Measurements from ENCODE around the gene LTB.
A peak's percentile ranks its signal among the peaks of the same experiment; 100 is the strongest.

LTB gene

GRCh38 chr6:31580438-31580740 lies 1.8 kb downstream of the LTB start:
- no peak for DNase-seq (ENCODE audit: extremely low read depth, low read depth)
- H3K4me3 ChIP-seq (replicated peaks; ENCODE audit: low read depth, low read length) = peak overlapping the region; percentile 64

DNA sequence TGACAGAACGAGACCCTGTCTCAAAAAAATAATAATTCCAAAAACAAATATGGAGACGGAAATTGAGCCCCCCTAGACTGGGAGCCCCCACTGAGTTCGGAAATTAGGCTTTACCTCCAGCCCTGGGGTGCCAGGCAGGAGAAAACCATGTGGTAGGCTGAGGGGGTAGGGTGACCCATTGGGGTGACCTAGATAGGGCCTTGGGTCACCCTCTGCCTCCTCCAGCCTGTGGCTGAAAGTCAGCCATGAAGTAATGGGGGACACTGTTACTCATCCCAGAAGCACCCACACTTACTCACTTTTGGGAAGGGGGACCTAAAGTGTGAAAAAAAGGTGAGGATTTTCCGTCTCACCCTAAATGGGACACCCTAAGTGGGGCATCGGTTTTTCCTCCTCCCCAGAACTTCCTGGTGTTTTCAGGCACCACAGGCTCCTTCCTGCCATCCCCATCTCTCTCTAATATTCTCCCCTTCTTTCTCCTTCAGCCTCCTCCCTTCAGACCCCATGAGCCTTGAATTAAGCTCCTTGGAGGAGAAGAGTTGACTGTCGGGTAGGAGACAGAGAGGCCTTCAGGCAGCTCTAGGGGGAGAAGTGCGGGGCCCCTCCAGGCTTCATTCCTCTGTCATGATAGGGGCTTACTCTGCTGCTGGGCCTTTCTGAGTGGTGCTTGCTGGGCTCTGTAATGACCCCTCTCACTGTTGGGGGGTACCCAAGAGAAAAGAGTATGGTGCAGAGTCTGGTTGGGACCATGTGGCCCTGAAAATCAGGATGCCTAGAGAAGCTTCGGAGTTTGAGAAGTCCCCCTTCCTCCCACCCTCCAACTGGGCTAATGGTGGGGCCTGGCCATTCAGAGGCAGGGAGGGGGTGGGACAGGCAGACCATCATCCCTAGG lies 2.4 kb downstream of the LTB start:
- H3K4me3 ChIP-seq (replicated peaks; ENCODE audit: low read depth, low read length) = no peak overlapping the region

More at GRCh38 chr6:31580438-31580740, 1.8 kb downstream of the LTB start:
- TF ChIP-seq, protein P1, sequence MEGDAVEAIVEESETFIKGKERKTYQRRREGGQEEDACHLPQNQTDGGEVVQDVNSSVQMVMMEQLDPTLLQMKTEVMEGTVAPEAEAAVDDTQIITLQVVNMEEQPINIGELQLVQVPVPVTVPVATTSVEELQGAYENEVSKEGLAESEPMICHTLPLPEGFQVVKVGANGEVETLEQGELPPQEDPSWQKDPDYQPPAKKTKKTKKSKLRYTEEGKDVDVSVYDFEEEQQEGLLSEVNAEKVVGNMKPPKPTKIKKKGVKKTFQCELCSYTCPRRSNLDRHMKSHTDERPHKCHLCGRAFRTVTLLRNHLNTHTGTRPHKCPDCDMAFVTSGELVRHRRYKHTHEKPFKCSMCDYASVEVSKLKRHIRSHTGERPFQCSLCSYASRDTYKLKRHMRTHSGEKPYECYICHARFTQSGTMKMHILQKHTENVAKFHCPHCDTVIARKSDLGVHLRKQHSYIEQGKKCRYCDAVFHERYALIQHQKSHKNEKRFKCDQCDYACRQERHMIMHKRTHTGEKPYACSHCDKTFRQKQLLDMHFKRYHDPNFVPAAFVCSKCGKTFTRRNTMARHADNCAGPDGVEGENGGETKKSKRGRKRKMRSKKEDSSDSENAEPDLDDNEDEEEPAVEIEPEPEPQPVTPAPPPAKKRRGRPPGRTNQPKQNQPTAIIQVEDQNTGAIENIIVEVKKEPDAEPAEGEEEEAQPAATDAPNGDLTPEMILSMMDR (IDR thresholded peaks at IDR 0.05; ENCODE audit: low read depth, low read length, missing control alignments) = no peak

DNA sequence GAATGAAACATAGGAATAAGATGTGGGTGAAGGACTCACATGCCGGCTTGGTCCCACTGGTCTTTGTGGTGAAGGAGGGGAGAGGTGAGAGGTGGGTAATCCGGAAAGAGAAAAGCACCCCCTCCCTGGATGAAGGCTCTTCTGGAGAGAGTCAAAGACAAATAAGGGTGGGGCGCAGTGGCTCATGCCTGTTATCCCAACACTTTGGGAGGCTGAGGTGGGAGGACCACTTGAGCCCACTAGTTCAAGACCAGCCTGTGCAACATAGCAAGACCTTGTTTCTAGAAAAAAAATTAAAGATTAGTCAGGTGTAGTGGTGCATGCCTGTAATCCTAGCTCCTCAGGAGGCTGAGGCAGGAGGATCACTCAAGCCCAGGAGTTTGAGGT lies 3.1 kb downstream of the LTB start:
- no peak for DNase-seq (ENCODE audit: extremely low read depth, low read depth)
- no peak overlapping the region for H3K4me3 ChIP-seq (replicated peaks; ENCODE audit: low read depth, low read length)
- TF ChIP-seq, protein P1 (IDR thresholded peaks at IDR 0.05; ENCODE audit: low read depth, low read length, missing control alignments) = no peak

More for the DNA sequence above, 2.4 kb downstream of the LTB start:
- TF ChIP-seq, protein P1 (IDR thresholded peaks at IDR 0.05; ENCODE audit: low read depth, low read length, missing control alignments) = no peak
- no peak for DNase-seq (ENCODE audit: extremely low read depth, low read depth)

DNA sequence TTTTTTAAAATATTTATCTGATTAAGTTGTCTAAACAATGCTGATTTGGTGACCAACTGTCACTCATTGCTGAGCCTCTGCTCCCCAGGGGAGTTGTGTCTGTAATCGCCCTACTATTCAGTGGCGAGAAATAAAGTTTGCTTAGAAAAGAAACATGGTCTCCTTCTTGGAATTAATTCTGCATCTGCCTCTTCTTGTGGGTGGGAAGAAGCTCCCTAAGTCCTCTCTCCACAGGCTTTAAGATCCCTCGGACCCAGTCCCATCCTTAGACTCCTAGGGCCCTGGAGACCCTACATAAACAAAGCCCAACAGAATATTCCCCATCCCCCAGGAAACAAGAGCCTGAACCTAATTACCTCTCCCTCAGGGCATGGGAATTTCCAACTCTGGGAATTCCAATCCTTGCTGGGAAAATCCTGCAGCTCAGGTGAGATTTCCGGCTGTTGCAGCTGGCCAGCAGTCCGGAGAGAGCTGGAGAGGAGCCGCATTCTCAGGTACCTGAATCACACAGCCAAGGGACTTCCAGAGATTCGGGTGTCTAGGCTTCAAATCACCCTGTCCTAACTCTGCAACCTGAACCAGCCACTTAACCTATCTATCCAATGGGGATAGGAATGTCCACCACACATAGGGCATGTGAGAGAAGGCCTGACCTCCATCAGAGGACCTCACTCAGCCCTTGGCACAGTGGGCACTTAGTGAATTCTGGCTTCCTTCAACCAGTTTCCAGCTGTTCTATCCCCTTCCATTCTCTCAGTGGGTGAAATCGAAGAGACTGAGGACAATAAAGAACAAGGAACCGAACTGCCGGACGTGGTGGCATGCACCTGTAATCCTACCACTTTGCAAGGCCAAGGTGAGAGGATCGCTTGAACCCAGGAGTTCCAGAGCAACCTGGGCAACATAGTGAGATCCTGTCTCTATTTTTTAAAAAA lies 3.8 kb downstream of the LTB start:
- DNase-seq (ENCODE audit: extremely low read depth, low read depth) = no peak
- TF ChIP-seq, protein P1 (IDR thresholded peaks at IDR 0.05; ENCODE audit: low read depth, low read length, missing control alignments) = no peak
- H3K4me3 ChIP-seq (replicated peaks; ENCODE audit: low read depth, low read length) = no peak overlapping the region

DNA sequence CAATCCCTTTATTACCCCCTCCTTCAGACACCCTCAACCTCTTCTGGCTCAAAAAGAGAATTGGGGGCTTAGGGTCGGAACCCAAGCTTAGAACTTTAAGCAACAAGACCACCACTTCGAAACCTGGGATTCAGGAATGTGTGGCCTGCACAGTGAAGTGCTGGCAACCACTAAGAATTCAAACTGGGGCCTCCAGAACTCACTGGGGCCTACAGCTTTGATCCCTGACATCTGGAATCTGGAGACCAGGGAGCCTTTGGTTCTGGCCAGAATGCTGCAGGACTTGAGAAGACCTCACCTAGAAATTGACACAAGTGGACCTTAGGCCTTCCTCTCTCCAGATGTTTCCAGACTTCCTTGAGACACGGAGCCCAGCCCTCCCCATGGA lies 4.7 kb downstream of the LTB start:
- H3K4me3 ChIP-seq (replicated peaks; ENCODE audit: low read depth, low read length) = no peak overlapping the region
- TF ChIP-seq, protein P1 (IDR thresholded peaks at IDR 0.05; ENCODE audit: low read depth, low read length, missing control alignments) = no peak
- no peak for DNase-seq (ENCODE audit: extremely low read depth, low read depth)

DNA sequence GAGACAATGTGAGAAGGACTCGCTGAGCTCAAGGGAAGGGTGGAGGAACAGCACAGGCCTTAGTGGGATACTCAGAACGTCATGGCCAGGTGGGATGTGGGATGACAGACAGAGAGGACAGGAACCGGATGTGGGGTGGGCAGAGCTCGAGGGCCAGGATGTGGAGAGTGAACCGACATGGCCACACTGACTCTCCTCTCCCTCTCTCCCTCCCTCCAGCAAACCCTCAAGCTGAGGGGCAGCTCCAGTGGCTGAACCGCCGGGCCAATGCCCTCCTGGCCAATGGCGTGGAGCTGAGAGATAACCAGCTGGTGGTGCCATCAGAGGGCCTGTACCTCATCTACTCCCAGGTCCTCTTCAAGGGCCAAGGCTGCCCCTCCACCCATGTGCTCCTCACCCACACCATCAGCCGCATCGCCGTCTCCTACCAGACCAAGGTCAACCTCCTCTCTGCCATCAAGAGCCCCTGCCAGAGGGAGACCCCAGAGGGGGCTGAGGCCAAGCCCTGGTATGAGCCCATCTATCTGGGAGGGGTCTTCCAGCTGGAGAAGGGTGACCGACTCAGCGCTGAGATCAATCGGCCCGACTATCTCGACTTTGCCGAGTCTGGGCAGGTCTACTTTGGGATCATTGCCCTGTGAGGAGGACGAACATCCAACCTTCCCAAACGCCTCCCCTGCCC lies 5.2 kb downstream of the LTB start:
- H3K4me3 ChIP-seq (replicated peaks; ENCODE audit: low read depth, low read length) = no peak overlapping the region

More for the DNA sequence above, 5.2 kb downstream of the LTB start:
- TF ChIP-seq, protein P1 (IDR thresholded peaks at IDR 0.05; ENCODE audit: low read depth, low read length, missing control alignments) = no peak
- DNase-seq (ENCODE audit: extremely low read depth, low read depth) = no peak
